Gastrocnemius medialis (tissue), 4 donors: ENCODE data around the gene GFY. TPM values are rescaled to one million over a fixed set of nuclear protein-coding genes. Genes with fewer than 3 reads are reported as not detected.

Source experiments
- ATAC-seq, 2 donors: fragments of 150-250 bp; one replicate each; pipeline ENCODE4 v1.9.1; 2016
- DNase-seq, 2 donors: peaks; one replicate each; pipeline ENCODE4 v3.0.0-alpha.2; 2019
- H3K27ac ChIP-seq, 4 donors: fragments of 200-600 bp; sonication (generic); 1 replicate in 1 of 4; 2 replicates in 3 of 4; pipeline ENCODE4 v1.5.1; 2016 to 2018; ENCODE audit warnings: mild to moderate bottlenecking in 2 of 4, moderate library complexity in 1 of 4
- H3K27me3 ChIP-seq, 3 donors: fragments of 200-600 bp; sonication (generic) in 2 of 3; 1 replicate in 1 of 3; 2 replicates in 2 of 3; pipeline versions ENCODE4 v1.5.1 to v1.6.0; 2016 to 2019; ENCODE audit warnings: mild to moderate bottlenecking in 1 of 3, moderate library complexity in 1 of 3
- H3K36me3 ChIP-seq, 2 donors: fragments of 200-600 bp; sonication (generic) in 1 of 2; one replicate each; pipeline ENCODE4 v1.5.1; 2017 to 2018
- H3K4me1 ChIP-seq, 2 donors: fragments of 200-600 bp; sonication (generic) in 1 of 2; one replicate each; pipeline ENCODE4 v1.5.1; 2016 to 2017; ENCODE audit warnings: mild to moderate bottlenecking in 2 of 2
- H3K4me3 ChIP-seq, 4 donors: fragments of 200-600 bp; sonication (generic) in 3 of 4; 1 replicate in 1 of 4; 2 replicates in 3 of 4; pipeline ENCODE4 v1.5.1; 2016 to 2019; ENCODE audit warnings: mild to moderate bottlenecking in 2 of 4
- H3K9me3 ChIP-seq, 3 donors: fragments of 200-600 bp; sonication (generic) in 2 of 3; 1 replicate in 1 of 3; 2 replicates in 2 of 3; pipeline ENCODE4 v1.5.1; 2016 to 2019
- CTCF ChIP-seq, 5 experiments: fragments of 450-650 bp in 3 of 5; fragments of 200-600 bp in 2 of 5; sonication (generic) in 2 of 5; IDR thresholded peaks in 4 of 5; conservative IDR thresholded peaks in 1 of 5; 1 replicate in 4 of 5; 2 replicates in 1 of 5; pipeline ENCODE4 v1.5.1; 2016 to 2019; ENCODE audit warnings: antibody characterized with exemption in 5 of 5, mild to moderate bottlenecking in 3 of 5, moderate library complexity in 3 of 5
- POLR2A ChIP-seq, 2 donors: fragments of 450-650 bp; IDR thresholded peaks; one replicate each; pipeline ENCODE4 v1.6.1; 2017; ENCODE audit warnings: antibody characterized with exemption in 2 of 2, mild to moderate bottlenecking in 2 of 2, moderate library complexity in 2 of 2
- in situ Hi-C, 4 donors: fragments of 200-750 bp; cut with MboI; loops; one replicate each; pipeline versions ENCODE4 v1.15.0 to v1.8.0; 2017; ENCODE audit warnings: low sequenced_read_pairs in 4 of 4
- intact Hi-C: fragments of 100-400 bp; cut with DNase I; formaldehyde crosslinking; loops from one replicate; pipeline ENCODE4 v1.15.1; 2023; ENCODE audit warnings: low total_unique reads
- total RNA-seq, 4 donors: library from RNA; depleted of rRNA; stranded (reverse); fragments of >200 nt; gene quantifications; one replicate each; pipeline versions ENCODE4 v1.1.0 to v1.2.3, GENCODE V29; 2016

Gene GFY
- total RNA-seq, 4 donors from 2014 or later, result not detected

- no peaks in the 10 kb centered on the region for H3K36me3 ChIP-seq
- peaks cover 13 to 21% of the 10 kb centered on the region in 2 donors for H3K4me1 ChIP-seq
- DNase-seq (no peak), ATAC-seq (no peak)
- TF ChIP-seq CTCF (IDR thresholded peaks at IDR 0.05 in 4 of 5, conservative IDR thresholded peaks at IDR 0.05 in 1 of 5) (peak in 4 of 5 experiments; percentile 28 to 54 (median 36)), POLR2A (IDR thresholded peaks at IDR 0.05) (no peak)
- H3K4me3 ChIP-seq, result peak overlapping the region; percentile 10 to 47 (median 30)
- H3K9me3 ChIP-seq, result no peaks in the 10 kb centered on the region
- H3K27me3 ChIP-seq, result peaks cover 91 to 99% (median 94%) of the 10 kb centered on the region in 3 donors
- no peak overlapping the region for H3K27ac ChIP-seq
- in situ Hi-C loops (no loop called here), intact Hi-C loops (loop anchor here (1.0 kb wide), 1 partner anchor 21 kb away; no protein-coding TSS in a partner anchor)
Measured at GRCh38 chr19:49422407-49423070, 2.6 kb upstream of the GFY start.

GRCh38 chr19:49423071-49423984 is 1.9 kb upstream of the GFY start, which contains the start of gene PTH2:
PTH2 (minus strand) TSS chr19:49423441; CDS start chr19:49423339, 102 bp downstream.
- TF ChIP-seq POLR2A (IDR thresholded peaks at IDR 0.05) (no peak), CTCF (IDR thresholded peaks at IDR 0.05 in 4 of 5, conservative IDR thresholded peaks at IDR 0.05 in 1 of 5) (no peak)

GRCh38 chr19:49423985-49424303 is 1.2 kb upstream of the GFY start:
- in situ Hi-C loops (no loop called here), intact Hi-C loops (no loop called here)
- DNase-seq, result no peak
- H3K27me3 ChIP-seq, result peaks cover 90 to 100% (median 99%) of the 10 kb centered on the region in 3 donors
- H3K4me1 ChIP-seq, result peaks cover 13 to 29% of the 10 kb centered on the region in 2 donors
- no peaks in the 10 kb centered on the region for H3K36me3 ChIP-seq
- H3K9me3 ChIP-seq, result no peaks in the 10 kb centered on the region
- ATAC-seq, result no peak
- H3K4me3 ChIP-seq, result no peak overlapping the region
- H3K27ac ChIP-seq, result no peak overlapping the region
- no peak for TF ChIP-seq POLR2A (IDR thresholded peaks at IDR 0.05)

More at GRCh38 chr19:49423071-49423984, 1.9 kb upstream of the GFY start, which contains the start of gene PTH2:
- peaks cover 13 to 25% of the 10 kb centered on the region in 2 donors for H3K4me1 ChIP-seq
- peaks cover 92 to 100% (median 99%) of the 10 kb centered on the region in 3 donors for H3K27me3 ChIP-seq
- no peaks in the 10 kb centered on the region for H3K36me3 ChIP-seq
- in situ Hi-C loops, result no loop called here
- H3K9me3 ChIP-seq, result no peaks in the 10 kb centered on the region
- H3K27ac ChIP-seq, result no peak within 1 kb of the TSS
- intact Hi-C loops, result no loop called here
- DNase-seq (no peak), ATAC-seq (no peak)
- peak within 1 kb of the TSS; percentile 10 to 47 (median 30) for H3K4me3 ChIP-seq

GRCh38 chr19:49425922-49426592 is 869 bp downstream of the GFY start:
- H3K4me3 ChIP-seq, result no peak overlapping the region
- ATAC-seq (no peak), DNase-seq (no peak)
- no peaks in the 10 kb centered on the region for H3K9me3 ChIP-seq
- peaks cover 13 to 26% of the 10 kb centered on the region in 2 donors for H3K4me1 ChIP-seq
- H3K27me3 ChIP-seq, result peaks cover 93 to 96% (median 93%) of the 10 kb centered on the region in 3 donors
- in situ Hi-C loops (no loop called here), intact Hi-C loops (no loop called here)
- H3K27ac ChIP-seq, result no peak overlapping the region
- TF ChIP-seq CTCF (IDR thresholded peaks at IDR 0.05 in 4 of 5, conservative IDR thresholded peaks at IDR 0.05 in 1 of 5) (no peak), POLR2A (IDR thresholded peaks at IDR 0.05) (no peak)
- no peaks in the 10 kb centered on the region for H3K36me3 ChIP-seq
